Stimulated activated CD4-positive, alpha-beta T cell treated with anti-CD3 and anti-CD28 coated beads, TNF-alpha, amount 100 ng/mL, for 4 hours (primary cell): ENCODE measurements around the gene PLCH1.

ENCODE experiments used
- DNase-seq, 3 experiments: peaks; one replicate each; pipeline ENCODE4 v3.0.0-alpha.2; 2020; ENCODE audit warnings: low read depth in 3 of 3

PLCH1 gene

DNA sequence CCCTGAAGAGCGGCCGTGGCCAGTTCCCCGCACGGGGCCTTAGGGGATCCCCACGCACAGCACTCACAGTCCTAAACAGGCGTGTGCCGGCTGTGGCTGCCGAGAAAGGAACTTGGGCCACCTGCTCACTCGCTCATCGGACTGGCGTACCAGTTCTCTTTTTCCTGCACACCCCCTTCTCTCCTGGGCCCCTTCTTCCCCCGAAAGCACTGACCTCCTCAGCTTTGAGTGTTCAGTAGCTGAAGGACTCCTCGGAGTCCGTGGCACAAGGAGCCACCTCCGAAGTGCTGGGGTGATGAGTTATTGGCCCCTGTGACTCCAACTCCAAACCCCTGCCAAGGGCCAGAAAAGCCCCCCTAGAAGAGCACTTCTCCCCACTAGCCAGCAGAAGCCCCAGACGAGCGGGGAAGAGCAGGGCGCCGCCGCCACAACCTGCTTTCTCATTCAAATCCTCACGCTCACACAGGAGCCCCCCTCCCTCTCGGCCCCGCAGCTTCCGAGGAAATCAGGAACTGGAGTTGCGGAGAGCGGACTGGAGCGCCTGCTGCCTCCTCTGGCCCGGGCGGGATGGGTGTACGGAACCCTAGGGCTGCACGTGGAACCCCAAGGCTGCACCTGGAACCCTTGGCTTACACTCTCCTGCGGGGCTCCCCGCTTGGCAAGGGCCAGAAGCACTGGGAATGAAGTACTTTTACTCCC lies at the start of gene PLCH1:
TSS of gene PLCH1 (minus strand) at position 446 of the 699 bp plus-strand sequence. CDS start 40,847 bp downstream, outside the sequence.
- peak in 1 of 3 experiments; percentile 18 for DNase-seq

DNA sequence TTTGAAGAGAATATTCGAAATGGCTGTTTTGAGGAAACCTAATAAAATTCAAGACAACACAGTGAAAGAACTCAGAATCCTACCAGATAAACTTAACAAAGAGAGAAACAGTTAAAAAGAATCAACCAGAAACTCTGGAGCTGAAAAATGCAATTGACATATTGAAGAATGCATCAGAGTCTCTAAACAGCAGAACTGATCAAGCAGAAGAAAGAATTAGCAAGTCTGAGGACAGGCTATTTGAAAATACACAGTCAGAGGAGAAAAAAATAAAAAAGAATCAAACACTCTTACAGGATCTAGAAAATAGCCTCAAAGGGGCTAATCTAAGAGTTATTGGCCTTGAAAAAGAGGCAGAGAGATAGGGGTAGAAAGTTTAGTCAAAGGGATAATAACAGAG lies 47.7 kb upstream of the PLCH1 start:
- no peak for DNase-seq

- no peak for DNase-seq
Observed at GRCh38 chr3:155791190-155791589, 46.3 kb upstream of the PLCH1 start.

- DNase-seq: no peak
Observed at GRCh38 chr3:155790272-155790925, 45.5 kb upstream of the PLCH1 start.

DNA sequence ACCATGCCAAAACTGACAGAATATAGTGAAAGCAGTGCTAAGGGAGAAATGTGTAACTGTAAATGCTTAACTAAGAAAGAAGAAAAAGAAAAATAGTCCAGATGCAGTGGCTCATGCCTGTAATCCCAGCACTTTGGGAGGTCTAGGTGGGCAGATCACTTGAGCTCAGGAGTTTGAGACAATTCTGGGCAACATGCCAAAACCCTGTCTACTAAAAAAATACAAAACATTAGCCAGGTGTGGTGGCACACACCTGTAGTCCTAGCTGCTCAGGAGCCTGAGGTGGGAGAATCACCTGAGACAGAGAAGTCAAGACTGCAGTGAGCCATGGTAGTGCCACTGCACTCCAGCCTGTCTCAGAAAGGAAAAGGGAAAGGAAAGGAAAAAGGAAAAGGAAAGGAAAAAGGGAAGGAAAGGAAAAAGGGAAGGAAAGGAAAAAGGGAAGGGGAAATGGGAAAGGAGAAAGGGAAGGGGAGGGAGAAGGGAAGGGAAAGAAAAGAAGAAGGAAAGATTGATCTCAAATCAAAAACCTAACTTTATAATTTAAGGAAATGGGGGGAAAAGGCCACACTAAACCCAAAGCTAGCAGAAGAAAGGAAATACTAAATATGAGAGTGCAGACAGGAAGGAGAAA lies 40.9 kb upstream of the PLCH1 start:
- DNase-seq: no peak

DNA sequence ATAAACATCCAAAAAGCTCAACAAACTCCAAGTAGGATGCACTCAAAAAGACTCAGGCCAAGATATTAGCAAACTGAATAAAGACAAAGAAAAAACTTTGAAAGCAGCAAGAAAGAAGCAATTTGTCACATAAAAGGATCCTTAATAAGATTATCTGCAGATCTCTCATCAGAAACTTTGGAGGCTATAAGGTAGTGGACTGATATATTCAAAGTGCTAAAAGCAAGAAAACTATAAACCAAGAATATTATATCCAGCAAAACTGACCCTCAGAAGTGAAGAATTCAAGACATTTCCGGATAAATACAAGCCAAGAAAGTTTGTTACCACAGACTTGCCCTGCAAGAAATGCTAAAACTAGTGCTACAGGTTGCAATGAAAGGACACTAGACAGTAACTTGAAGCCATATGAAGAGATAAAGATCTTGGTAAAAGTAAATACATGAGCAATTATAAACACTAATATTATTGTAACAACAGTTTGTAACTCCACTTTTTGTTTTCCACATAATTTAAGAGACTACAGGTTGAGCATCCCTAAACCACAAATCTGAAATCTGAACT lies 37.6 kb upstream of the PLCH1 start:
- no peak for DNase-seq

- no peak for DNase-seq
Observed at GRCh38 chr3:155780291-155780690, 35.4 kb upstream of the PLCH1 start.

DNA sequence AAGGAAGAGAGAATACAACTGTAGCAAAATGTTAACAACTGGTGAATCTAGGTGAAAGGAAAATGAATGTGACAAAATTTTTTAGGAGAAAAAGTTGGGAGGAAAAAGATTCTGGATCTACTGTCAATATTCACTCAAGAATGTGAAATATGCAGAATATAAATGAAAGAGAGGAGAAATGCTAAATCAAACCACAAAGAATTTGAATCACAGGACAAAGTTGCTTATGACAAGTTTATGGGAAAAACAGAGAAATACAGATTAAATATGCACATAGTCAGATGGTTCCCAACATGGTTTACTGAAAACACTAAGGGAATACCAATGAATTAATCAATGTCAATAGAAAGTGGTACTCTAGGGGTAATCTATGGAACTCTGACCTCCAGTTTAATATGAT lies 33.6 kb upstream of the PLCH1 start:
- DNase-seq: no peak

- DNase-seq: no peak
Observed at GRCh38 chr3:155772801-155773200, 27.9 kb upstream of the PLCH1 start.

DNA sequence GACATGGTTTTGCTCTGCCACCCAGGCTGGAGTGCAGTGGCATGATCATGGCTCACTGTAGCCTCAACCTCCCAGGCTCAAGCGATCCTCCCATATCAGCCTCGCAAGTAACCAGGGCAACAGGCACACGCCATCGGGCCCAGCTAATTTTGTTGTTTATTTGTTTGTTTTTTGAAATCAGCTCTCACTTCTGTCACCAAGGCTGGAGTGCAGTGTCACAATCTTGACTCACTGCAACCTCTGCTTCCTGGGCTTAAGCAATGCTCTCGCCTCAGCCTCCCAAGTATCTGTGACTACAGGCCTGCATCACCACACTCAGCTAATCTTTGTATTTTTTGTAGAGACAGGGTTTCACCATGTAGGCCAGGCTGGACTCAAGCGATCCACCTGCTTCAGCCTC lies 26.3 kb upstream of the PLCH1 start:
- no peak for DNase-seq

DNA sequence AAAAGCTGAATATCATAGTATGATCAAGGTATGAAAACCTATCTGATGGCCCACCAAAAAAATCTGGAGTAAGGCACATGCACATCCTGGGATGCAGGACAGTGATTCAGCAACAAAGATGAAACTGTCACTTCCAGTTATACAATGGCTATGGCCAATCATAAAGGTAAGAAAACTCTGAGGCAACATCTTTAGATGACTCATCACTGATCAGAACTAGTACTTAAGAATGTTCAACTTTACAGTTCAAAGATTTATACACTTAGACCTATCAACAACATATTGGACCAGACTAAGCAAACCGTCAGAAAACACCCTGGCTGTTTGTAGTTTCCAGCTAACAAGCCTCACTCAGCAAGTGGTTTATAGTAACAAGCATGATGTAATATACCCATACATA lies 21.3 kb upstream of the PLCH1 start:
- no peak for DNase-seq

DNA sequence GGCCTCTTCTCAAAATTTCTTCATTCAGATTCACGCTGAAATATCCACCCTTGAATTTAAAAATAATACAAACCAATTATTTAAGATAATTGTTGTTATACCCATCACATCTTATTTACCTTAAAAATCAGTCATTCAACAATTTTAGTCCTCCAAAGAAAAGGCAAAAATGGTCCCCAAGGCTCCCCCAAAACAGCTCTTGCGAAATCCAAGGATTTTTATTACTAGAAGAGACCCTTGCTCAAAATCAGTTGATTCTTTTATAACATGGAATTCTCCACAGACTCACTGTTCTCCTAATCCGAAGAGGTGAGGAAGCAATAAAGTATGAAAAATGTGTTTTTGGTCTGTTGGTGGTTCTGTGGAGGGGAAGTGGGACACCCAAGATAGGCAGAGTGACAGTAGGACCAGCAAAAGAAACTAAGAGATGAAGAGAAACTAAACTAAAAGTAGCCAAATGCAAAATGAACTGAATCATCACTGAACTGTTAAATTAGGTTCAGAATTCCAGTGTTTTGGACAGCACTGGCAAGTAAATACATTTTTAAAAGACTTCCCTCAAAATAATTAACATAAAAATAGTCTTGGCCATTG lies 19.1 kb upstream of the PLCH1 start:
- DNase-seq: no peak

DNA sequence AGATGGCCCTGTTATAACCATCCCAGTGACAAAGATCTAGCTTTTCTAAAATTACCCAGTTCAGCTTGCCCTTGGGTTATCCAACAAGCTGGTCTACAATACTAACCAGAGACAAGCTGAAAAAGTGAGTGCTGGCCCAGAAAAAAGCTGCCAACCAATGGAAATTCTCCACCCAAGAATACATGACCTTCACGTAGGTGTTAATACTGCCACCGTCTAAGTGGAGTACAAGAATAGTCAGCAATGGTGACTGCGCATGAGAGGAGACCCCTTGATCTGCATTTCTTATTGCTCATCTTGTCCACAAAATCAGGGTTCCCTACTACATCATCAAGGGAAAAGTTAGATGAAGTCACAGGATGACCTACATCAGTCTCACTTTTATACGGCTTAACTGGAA lies 15.8 kb upstream of the PLCH1 start:
- no peak for DNase-seq

- no peak for DNase-seq
Observed at GRCh38 chr3:155757577-155757976, 12.7 kb upstream of the PLCH1 start.

GRCh38 chr3:155753038-155753639 lies 8.3 kb upstream of the PLCH1 start:
- no peak for DNase-seq

DNA sequence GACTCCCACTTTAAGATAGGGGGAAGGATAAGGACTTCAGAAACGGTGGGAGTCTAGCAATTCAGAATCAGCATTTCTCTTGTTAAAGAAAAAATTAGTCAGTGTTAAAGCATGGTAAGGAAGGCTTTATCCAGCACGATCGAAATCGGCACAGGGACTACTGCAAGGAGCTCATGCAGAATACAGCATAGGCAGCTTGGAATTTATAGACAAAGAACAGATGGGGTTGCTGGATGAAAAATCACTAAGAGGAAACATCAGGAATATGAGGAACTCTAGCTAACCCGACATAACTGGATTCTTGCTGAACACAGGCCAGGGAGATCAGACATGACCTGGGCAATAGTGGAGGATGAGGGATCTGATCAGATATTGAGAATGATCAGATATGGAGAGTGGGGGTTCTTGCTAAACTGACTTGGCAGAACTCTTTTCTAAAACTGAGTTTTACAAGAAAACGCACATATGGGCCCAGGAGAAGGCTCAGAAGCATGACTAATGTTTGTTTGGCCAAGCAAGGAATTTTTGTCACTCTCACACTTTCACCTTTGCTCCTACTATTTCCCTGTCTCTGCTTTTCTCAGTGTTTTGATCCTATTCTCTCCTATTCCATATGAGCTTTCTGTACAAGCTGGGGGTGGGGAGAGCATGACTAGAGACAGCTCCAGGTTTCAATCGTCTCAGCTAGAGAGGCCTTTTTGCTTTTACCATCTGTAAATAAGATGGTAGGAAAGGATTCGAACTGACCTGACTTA lies 3.9 kb upstream of the PLCH1 start:
- DNase-seq: no peak

- DNase-seq: no peak
Observed at GRCh38 chr3:155747946-155748290, 3.0 kb upstream of the PLCH1 start.

DNA sequence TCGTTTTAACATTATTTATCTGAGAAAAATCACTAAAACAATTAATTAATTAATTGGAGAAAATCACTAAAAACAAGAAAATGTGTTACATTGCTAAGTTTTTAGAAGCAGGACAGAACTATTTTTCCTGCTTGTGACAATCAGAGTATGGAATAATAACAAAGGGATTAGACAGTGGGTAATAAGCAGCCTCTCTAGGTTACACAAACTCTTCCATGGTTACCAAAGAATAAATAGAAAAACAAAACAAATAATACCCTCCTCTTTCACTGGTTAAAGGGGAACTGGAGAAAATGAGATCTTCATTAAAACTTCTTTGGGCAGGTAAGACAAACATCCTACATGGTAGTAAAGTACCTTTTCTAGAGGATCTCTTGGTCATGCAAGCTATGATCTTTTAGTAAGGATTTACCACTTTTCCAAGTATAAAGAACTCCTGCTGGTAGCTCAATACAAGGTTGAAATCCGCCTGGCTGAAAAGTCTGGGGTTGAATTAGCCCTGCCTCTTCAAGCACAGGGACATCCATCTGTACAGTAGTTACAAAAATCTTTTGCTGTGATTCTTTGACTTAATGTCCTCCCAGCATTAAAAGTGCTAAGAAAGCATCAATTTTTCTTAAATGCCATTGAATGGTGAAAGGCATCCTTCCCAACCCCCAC lies 2.5 kb upstream of the PLCH1 start:
- no peak for DNase-seq

- DNase-seq: no peak
Observed at GRCh38 chr3:155746703-155747102, 1.8 kb upstream of the PLCH1 start.

DNA sequence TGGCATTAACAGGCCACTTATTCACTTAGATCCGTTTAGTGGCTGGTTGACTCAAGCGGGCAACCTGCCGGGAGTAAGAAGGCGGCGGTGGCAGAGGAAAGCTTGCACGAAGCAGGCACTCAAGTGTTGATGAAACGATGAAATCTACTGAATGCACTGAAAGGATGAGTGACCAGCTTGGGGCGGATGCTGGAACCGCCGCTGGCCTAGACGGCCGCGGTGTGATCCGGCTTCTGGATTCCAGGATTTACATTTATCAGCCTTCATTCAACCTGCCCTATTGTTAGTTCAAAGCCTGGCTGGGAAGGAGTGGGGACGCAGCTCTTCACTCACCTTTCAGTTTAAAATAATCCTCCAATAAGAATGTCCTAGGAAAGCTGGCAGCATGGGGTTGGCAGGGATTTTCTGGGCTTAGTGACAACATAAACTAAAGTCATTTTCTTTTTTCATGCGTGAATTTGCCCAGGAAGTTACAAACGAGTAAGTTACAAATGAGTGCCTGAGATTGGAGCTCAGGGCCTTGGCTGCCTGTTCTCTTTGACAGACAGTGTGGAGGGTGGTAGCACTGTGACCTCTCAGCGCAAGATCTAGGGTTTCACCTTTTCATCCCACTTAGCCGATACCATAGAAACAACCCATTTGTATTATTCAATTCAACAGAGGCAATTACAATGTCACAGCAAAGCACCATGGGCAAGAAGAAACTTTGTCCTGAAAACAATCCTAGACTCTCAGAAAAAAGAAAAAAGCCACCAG lies 1.1 kb upstream of the PLCH1 start:
- no peak for DNase-seq
